Stimulated activated CD4-positive, alpha-beta T cell treated with anti-CD3 and anti-CD28 coated beads, Interleukin-15, amount 100 ng/mL, for 48 hours (primary cell): ENCODE data around the gene CCDC87.
"Not testable (repeated sequence)": the region's sequence is repeated elsewhere in the genome, so short reads cannot be mapped to it uniquely, and the experiment has no call there.

Source experiments
- DNase-seq, 2 donors: peaks; one replicate each; pipeline ENCODE4 v3.0.0-alpha.2; 2020; ENCODE audit warnings: low read depth in 2 of 2

CCDC87 gene

DNA sequence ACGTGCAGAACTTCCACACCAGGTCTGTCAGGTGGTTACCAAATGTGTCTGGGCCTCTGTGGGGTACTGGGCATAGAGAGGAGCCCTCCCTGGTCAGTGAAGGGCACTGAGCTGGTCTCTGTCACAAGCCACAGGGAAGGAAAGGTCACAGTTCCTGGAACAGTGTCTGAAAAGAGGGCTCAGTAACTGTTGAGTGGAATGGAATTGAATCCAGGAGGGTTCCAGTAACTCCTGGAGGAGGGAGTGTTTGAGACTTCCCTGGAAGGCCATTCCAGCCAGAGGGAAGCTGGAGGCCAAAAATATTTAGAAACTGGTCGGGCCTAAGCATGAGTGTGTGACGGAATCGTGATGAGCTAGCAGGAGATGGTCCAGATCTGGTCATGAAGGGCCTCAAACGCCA is 38.3 kb downstream of the CCDC87 start:
- DNase-seq: no peak

DNA sequence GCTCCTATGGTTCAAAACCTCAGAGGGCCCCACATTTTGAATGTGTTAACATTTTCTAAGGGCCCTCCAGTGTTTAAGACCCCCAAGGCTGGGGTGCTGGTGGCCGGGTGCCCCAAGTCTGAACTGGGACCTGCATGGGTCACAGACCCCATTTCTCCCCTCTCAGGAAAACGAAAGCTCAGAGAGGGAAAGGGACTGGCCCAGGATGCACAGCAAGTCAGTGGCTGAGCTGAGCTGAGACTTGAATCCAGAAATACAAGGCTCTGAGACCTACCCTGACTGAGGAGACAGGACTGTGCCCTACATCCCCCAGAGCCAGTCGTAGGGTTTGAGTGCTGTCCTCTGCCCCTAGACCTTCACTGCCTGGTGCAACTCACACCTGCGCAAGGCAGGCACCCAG is 42.0 kb downstream of the CCDC87 start:
- DNase-seq: no peak

DNA sequence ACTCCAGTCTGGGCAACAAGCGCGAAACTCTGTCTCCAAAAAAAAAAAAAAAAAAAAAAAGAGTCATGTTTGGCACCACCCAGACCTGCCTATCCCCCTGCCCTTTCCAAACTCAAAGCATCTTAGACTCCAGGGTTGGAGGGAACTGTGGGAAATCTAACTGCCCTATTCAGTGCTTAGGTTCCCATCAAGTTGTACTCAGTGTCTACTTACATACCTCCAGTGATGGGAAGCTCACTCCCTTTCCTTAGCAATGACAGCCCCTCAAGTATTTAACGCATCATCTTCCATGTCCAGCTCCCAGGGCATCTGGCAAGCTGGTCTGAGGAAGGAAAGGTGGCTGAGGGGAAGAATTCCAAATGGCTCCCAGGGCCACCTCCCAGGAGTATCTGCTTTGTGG is 43.2 kb downstream of the CCDC87 start:
- DNase-seq: no peak

DNA sequence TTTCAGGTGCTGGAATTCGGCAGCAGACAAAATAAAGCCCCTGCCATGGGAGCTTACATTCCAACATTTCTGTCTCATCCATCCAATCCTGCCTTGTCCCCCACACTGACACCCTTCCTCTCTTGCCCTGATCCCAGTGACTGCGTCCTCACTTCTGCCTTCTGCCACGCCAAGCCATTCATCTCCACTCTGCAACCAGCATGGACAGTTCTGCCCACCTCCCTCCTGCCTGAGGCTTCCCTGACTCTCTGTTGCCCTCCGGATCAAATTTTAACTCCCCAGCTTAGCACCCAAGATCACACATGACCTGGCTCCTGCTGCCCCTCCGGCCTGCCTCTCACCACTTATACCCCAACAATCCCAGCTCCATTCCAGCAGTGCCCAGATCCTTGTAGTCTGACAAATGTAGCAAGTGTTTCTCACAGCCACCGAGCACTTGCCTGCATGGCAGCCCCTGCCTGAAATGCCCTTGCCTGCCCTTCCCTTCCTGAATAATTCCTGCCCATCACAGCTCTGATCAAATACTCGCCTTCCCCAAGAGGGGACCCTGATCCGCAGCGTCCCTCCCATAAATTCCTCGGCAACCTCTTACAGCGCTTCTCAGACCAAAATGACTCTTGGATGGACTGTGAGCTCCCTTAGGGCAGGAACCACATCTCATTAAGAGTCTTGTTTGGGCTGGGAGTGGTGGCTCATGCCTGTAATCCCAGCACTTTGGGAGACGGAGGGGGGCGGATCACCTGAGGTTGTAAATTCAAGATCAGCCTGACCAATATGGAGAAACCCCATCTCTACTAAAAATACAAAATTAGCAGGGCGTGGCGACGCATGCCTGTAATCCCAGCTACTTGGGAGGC is 43.9 kb downstream of the CCDC87 start:
- DNase-seq: no peak

DNA sequence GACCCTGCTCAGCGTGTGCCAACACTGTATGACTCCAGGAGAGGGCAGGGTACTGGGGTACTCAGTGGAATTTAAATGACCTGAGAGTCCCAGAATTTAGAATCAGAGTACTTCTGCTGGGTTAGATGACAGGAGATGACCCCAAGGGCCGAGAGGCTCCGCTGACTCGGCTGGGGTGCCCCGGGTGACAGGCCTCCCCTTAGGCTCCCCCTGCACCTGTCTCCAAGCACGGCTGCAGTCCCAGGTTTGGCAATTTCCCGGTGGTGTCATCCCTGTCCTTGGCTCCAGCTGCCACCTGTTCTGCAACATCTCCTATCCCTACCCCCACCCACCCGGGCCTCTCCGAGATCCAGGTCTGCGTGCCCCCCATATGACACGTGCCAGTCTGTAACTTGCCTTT is 44.8 kb downstream of the CCDC87 start:
- no peak for DNase-seq

DNA sequence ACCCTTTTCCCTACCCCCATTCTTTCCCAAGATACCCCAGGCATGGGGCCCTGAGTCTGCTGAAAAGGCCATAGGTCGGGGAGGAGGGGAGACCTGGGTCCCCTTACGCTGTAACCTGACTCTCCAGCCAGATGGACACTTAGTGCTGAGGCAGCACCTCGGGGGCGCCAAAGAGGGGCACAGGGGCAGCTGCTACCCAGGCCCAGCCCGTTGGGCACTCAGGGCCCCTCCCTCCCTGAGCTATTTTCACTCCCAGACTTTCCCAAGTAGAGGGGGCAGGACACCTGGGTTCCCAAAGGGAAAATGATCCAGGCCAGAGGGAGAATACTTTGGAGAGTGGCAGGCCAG is 45.2 kb downstream of the CCDC87 start:
- DNase-seq: no peak

DNA sequence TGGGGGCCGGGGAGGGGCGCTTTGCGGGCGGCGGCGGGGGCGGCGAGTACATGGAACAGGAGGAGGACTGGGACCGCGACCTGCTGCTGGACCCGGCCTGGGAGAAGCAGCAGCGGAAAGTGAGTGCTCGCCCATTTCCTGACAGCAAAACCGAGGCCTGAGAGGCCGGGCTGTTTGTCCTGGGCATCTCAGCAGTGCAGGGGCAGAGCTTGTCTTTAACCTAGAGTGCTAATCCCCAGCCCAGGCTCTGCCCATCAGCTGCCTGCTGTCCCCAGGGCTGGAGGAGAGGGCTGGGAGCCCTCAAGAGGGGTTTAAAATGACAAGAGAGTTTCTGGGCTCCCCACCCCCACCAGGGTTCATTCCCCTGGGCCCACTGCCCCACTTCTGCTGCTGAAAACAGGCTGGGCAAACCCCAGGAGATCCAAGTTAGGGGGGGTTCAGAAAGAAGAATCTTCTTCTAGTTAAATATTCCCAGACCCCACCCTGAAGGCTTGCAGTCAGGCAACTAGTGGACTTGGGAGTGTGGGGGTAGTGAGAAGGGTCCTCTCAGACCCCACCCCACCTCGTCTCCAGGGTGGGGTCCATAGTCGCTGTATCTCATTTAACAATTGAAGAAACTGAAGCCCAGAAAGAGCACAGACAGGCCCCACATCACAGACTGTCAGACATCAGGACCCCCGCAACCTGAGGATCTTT is 45.7 kb downstream of the CCDC87 start:
- DNase-seq: no peak

DNA sequence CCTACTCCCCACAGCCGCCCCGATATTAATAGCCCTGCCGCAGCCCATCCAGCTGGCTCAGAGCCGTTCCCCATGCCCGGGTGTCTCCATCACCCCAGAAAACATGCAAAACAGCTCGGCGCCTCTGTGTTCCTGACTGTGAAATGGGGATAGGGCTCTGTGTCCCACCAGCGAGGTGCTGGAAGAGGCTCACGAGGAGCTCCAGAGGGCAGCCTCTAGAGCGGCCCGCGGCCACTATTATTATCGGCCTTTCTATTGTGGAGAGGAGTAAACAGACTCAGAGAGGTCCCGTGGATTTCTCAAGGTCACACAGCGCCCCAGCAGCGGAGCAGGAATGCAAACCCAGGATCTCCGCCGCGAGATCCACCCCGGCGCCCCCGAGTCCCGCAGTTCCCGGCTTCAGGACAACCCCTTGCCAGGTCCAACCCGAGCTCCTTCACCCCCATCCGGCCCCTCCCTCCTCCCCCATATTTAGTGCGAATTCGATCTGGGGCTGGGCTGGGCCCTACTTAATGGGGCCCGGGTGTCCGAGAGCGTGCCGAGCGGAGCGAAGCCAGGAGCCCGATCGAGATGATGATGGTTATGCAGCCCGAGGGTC is 46.4 kb downstream of the CCDC87 start, which contains the start of gene ACTN3:
Gene ACTN3 (plus strand): TSS at position 536 of the 598 bp plus-strand sequence. CDS start 35 bp downstream, at position 571.
- no peak for DNase-seq

DNA sequence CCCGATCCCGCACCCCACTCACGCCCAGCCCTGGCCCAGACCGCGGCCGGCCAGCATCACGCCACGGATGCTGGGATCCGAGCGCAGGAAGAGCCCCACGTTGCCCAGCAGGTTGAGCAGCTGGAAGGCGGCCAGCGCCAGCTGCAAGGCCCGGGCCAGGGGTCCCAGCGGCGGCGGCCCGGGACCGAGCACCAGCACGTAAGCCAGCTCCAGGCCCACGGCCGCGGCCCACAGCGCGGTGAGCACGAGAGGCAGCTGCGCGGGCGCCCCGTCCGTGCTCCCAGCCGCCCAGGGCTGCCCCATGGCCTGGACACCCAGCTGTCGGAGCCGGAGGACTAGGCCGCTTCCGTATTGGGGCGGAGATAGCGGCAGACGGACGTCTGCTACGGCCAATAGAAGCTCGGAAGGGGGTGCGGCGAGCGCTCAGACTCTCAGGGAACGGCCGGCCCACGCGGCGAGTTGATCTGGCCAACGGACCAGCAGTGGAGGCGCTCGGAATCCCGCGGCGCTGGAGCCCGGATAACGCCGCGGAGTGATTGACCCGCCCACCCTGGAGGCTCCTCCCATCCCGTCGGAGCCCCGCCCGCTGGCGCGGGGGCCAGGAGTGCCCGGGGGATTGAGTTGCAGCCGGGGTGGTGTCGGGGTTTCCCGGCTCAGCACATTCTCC is 47.0 kb downstream of the CCDC87 start, which contains the start of gene ZDHHC24:
Gene ZDHHC24 (minus strand): TSS at position 348 of the 667 bp plus-strand sequence. CDS start 45 bp downstream, at position 303.
- peak; percentile 82 to 89 for DNase-seq

DNA sequence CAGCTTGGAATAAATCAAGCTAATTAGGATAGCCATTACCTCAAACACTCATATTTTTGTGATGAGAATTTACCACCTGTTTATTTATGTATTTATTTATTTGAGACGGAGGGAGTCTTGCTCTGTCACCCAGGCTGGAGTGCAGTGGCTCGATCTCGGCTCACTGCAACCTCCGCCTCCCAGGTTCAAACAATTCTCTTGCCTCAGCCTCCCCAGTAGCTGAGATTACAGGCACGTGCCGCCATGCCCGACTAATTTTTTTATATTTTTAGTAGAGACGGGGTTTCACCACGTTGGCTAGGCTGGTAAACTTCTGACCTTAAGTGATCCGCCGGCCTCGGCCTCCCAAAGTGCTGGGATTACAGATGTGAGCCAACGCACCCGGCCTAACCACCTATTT is 47.9 kb downstream of the CCDC87 start:
- DNase-seq: not testable (repeated sequence)

DNA sequence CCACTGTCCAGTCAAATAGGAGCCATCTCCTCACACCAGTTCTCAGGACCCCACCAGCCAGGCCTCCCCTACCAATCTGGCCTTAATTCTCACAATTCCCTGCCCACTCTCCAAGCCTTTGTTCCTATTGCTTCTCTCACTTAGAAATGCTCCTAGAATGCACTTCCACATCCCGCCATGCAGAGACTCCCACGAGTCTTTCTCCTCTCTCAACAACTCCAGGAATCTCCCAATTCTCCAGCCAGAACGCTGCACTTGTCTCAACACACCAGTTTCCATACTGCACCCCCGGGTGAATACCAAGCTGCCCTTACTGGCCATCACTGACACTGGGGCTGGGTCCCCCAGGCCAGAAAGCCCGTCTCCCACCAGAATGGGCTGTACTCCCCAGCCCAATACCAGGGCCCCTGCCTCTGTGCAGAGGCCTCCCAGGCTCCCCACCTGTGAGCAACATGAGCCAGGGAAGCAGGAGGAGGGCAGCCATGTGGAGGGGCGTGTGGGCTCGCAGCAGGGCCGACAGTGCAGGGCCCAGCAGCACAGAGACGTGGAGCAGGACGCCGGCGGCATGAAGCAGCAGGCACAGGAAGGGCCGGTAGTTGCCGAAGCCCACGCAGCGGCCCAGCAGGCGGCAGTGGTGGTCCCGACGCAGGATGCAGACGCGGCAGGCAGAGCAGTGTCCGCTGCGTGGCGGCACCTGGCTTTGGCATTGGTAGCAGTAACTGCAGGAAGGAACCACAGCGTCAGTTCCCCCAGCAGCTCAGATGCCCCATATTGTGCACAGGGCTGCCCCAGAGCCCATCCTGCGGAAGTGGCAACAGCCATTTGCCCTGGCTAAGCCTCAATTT is 49.4 kb downstream of the CCDC87 start:
- peak in 1 of 2 donors; percentile 25 for DNase-seq

DNA sequence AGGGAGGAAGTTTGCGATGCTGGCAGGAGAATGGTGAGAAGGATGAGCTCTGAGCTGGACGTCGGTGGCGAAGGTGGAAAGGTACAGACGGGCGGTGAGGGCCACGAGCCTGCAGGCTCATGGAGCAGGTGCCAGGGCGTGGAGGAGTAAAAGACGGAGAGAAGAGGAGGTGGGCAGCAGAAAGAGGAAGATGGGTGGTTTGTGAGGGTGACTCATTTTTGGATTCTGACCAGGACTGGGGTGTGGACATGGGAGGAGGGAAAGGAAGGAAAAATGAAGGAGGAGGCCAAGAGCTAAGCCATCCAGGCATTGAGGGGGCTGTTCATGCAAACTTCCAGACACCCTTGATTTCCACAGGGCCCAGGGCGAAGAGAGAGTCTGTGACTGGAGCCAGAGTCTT is 50.5 kb downstream of the CCDC87 start:
- no peak for DNase-seq

DNA sequence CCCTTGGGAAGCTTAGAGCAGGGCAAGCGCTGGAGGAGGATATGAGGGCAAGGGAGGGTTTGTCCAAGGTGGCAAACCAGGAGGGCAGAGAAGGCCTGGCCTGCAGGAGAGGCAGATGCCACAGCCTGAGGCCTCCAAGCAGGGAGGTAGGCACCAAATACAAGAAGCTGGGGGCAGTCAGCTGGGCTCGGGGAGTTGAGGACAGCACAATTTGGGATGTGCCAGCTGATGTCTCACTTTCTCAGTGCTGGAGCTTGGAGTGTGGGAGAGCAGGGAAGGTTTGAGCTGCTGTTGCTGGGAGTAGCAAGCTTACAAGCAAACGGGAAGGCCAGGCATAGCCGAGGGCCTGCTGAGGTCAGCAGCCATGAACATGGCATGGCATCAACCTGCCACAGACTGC is 51.0 kb downstream of the CCDC87 start:
- no peak for DNase-seq

DNA sequence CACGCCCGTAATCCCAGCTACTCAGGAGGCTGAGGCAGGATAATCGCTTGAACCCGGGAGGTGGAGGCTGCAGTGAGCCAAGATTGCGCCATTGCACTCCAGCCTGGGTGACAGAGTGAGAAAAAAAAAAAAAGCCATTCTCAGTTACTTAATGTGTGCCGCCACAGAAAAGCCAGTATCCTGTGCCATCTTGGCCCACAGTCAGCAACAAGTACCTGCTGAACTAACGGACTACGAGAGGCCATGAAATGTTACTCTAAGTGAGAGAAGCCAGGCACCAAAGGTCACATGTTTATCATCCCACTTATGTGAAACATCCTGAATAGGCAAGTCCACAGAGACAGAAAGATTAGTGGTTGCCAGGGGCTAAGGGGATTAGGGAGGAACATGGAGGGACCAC is 52.3 kb downstream of the CCDC87 start:
- not testable (repeated sequence) for DNase-seq
